ENCODE results near the gene IQGAP2. TPM values are rescaled to one million over a fixed set of nuclear protein-coding genes. Genes with fewer than 3 reads are reported as not detected.

IQGAP2 gene
- total and polyA plus RNA-seq, 2 of the 8 experiments (the other 6 are each of a cell fraction or from before 2014, with no cell fraction given) = 19.7 to 66.0 TPM

DNA sequence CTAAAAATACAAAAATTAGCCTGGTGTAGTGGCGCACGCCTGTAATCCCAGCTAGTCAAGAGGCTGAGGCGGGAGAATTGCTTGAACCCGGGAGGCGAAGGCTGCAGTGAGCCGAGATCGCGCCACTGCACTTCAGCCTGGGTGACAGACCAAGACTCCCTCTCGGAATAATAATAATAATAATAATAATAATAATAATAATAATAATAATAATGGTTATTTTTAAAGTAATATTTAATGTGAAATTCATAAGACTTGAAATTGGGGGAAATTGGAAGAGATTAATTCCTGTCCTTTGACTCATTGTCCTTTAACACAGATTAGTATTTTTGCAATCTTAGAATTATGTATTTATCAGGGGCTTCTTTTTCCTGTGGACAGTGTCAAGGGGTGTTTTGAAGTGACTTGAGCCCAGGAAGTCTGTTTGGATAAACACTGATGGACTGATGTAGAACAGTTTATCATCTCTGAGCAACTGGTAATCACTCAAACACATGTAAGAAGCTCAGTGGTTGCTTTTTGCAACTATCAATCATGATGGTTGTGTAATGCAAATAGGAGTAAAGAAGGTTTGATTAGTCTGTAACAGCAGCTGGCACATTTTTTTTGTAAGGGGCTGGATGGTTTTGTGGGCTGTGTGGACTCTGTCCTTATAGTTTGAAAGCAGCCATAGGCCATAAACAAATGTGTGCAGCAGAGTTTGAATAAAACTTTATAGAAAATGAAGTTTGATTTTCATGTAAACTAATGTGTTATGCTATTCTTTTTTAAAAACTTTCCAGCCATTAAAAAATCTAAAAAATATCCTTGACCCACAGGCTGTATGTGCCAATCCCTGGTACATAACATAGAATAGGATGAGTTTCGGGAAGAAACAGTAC is 126.6 kb downstream of the IQGAP2 start:
- H3K79me1 ChIP-seq (ENCODE audit: low read depth, low read length) = no peaks in the 10 kb centered on the region; the same call in 1 of the 2 replicates
- 87% methylated on average over 10 of the region's 10 CpGs; no CpG with 5 or more reads in 1 of the 2 experiments for WGBS, 2 experiments (ENCODE audit: extremely low coverage in 1 of 2, insufficient coverage in 1 of 2, insufficient read length in 1 of 2, insufficient replicate concordance in 2 of 2, low coverage in 1 of 2, low lambda C conversion rate in 2 of 2, missing lambda C conversion rate in 1 of 2)
- CTCF ChIA-PET (ENCODE audit: partially characterized antibody) = interaction anchor here (0.7 to 2.1 kb wide), 9 partner anchors 10 to 142 kb away, joined by 3 to 7 read pairs (median 3); no protein-coding TSS in a partner anchor

More for the DNA sequence above, 126.6 kb downstream of the IQGAP2 start:
- H3K4ac ChIP-seq (replicated peaks; ENCODE audit: insufficient read length, low read depth, low read length) = no peak overlapping the region
- H3K4me1 ChIP-seq (replicated peaks in 1 of 4; ENCODE audit: control insufficient read depth in 3 of 4, insufficient read depth in 4 of 4, low read length in 3 of 4) = peaks cover 0 to 7% (median 2%) of the 10 kb centered on the region in 4 experiments; a peak in 5 of 7 replicates
- H3K23me2 ChIP-seq (ENCODE audit: low read depth, low read length) = no peaks in the 10 kb centered on the region
- H3K27me3 ChIP-seq (replicated peaks in 1 of 4; ENCODE audit: control insufficient read depth in 3 of 4, extremely low read depth in 1 of 4, insufficient read depth in 3 of 4, low read length in 3 of 4) = no peaks in the 10 kb centered on the region; a peak in 1 of 7 replicates
- H3K9me3 ChIP-seq (ENCODE audit: insufficient read depth in 2 of 2, low read depth in 1 of 2, low read length in 1 of 2) = peaks cover 0 to 2% of the 10 kb centered on the region in 2 experiments; a peak in 1 of 4 replicates
- POLR2A ChIA-PET (ENCODE audit: partially characterized antibody) = interaction anchor here (0.6 kb wide), 1 partner anchor 24 kb away, joined by 5 read pairs; no protein-coding TSS in a partner anchor
- no peak overlapping the region for H4K91ac ChIP-seq (replicated peaks; ENCODE audit: insufficient read length, low read length)
- H3K36me3 ChIP-seq (ENCODE audit: control insufficient read depth in 2 of 4, insufficient read depth in 4 of 4, low read length in 3 of 4) = no peaks in the 10 kb centered on the region
- no peak overlapping the region for H3K4me2 ChIP-seq (ENCODE audit: insufficient read depth in 1 of 2, low read depth in 2 of 2, low read length in 2 of 2)
- H2AK5ac ChIP-seq (ENCODE audit: low read depth, low read length) = no peak overlapping the region
- FAIRE-seq (no peak), DNase-seq (ENCODE audit: low read depth in 1 of 2, low spot score in 2 of 2) (no peak)
- no peak overlapping the region for H2BK120ac ChIP-seq (replicated peaks; ENCODE audit: low read depth, low read length)
- H4K5ac ChIP-seq (ENCODE audit: insufficient read length, low read depth, low read length) = no peak overlapping the region
- H3K79me2 ChIP-seq (ENCODE audit: control insufficient read depth in 1 of 2, insufficient read depth in 2 of 2, low read length in 2 of 2) = peaks cover 0 to 24% of the 10 kb centered on the region in 2 experiments; a peak in 2 of 4 replicates
- no peak for TF ChIP-seq CTBP2 (IDR thresholded peaks at IDR 0.05; ENCODE audit: borderline replicate concordance, insufficient read depth, insufficient read length, low read length)
- TF ChIP-seq BCL11A (IDR thresholded peaks at IDR 0.05; ENCODE audit: low read depth in 2 of 2, low read length in 2 of 2) = no peak
- no peak for TF ChIP-seq CEBPB (IDR thresholded peaks at IDR 0.05; ENCODE audit: low read depth, low read length)
- TF ChIP-seq TCF12 (IDR thresholded peaks at IDR 0.05; ENCODE audit: low read depth, low read length) = no peak
- no peak for TF ChIP-seq CHD1 (IDR thresholded peaks at IDR 0.05; ENCODE audit: low read depth, low read length)
- TF ChIP-seq YY1 (IDR thresholded peaks at IDR 0.05; ENCODE audit: low read depth, low read length) = no peak
- TF ChIP-seq NRF1 (IDR thresholded peaks at IDR 0.05; ENCODE audit: low read depth, low read length) = no peak
- no peak for TF ChIP-seq SP1 (IDR thresholded peaks at IDR 0.05; ENCODE audit: low read depth, low read length)
- H2AFZ ChIP-seq (ENCODE audit: low read length) = no peak overlapping the region
- H3K14ac ChIP-seq (ENCODE audit: insufficient read length) = no peak overlapping the region
- no peak overlapping the region for H3K56ac ChIP-seq (replicated peaks; ENCODE audit: insufficient read length, low read depth, low read length)
- no peak overlapping the region for H2BK15ac ChIP-seq (ENCODE audit: low read length)
- no peak overlapping the region for H3K18ac ChIP-seq (ENCODE audit: extremely low read depth, low read length)
- no peak overlapping the region for H2BK5ac ChIP-seq (ENCODE audit: low read depth, low read length)
- no peak overlapping the region for H3K9ac ChIP-seq (replicated peaks in 1 of 4; ENCODE audit: extremely low read depth in 1 of 4, low read depth in 3 of 4, low read length in 3 of 4)
- H3K27ac ChIP-seq (ENCODE audit: low read depth, low read length) = no peak overlapping the region
- no peak overlapping the region for H3K23ac ChIP-seq (ENCODE audit: insufficient read length)
- H4K8ac ChIP-seq (ENCODE audit: extremely low read depth, insufficient read depth, low read length) = no peak overlapping the region
- H2BK20ac ChIP-seq (ENCODE audit: low read length) = no peak overlapping the region
- no peak overlapping the region for H2BK12ac ChIP-seq (ENCODE audit: low read depth, low read length)
- H3K4me3 ChIP-seq (ENCODE audit: extremely low read depth in 1 of 4, insufficient read depth in 2 of 4, low read depth in 3 of 4, low read length in 4 of 4) = no peak overlapping the region
- H4K20me1 ChIP-seq (replicated peaks in 1 of 2; ENCODE audit: control insufficient read depth in 1 of 2, insufficient read depth in 2 of 2, low read length in 2 of 2) = no peaks in the 10 kb centered on the region

Measured in H1 (cell line).